KMS-11 (cell line): ENCODE data around the gene REPS2.

Source experiments
- H2AFZ ChIP-seq: fragments of 200-600 bp; sonication (generic); 2 replicates; pipeline ENCODE4 v1.6.1; 2016; ENCODE audit warnings: antibody characterized with exemption, mixed run types, low read depth
- H3K27ac ChIP-seq: fragments of 200-600 bp; sonication (generic); 2 replicates; pipeline ENCODE4 v1.6.1; 2016; ENCODE audit warnings: mild to moderate bottlenecking, mixed run types
- H3K27me3 ChIP-seq: fragments of 200-600 bp; sonication (generic); 2 replicates; pipeline ENCODE4 v1.6.1; 2017; ENCODE audit warnings: mild to moderate bottlenecking, low read depth, mixed run types, moderate library complexity; ENCODE audit not compliant: insufficient read depth
- H3K36me3 ChIP-seq: fragments of 200-600 bp; sonication (generic); 2 replicates; pipeline ENCODE4 v1.6.1; 2017; ENCODE audit warnings: mild to moderate bottlenecking, mixed run types; ENCODE audit not compliant: insufficient read depth
- H3K4me1 ChIP-seq: fragments of 200-600 bp; sonication (generic); 2 replicates; pipeline ENCODE4 v1.6.1; 2016; ENCODE audit warnings: mild to moderate bottlenecking, low read depth, mixed run types; ENCODE audit not compliant: poor library complexity, severe bottlenecking
- H3K4me2 ChIP-seq: fragments of 200-600 bp; sonication (generic); 2 replicates; pipeline ENCODE4 v1.7.0; 2016; ENCODE audit warnings: mild to moderate bottlenecking, mixed run types
- H3K4me3 ChIP-seq: fragments of 200-600 bp; sonication (generic); IDR thresholded peaks from 2 replicates; pipeline ENCODE4 v1.6.1; 2017; ENCODE audit warnings: low read depth, low read length, mixed read lengths; ENCODE audit not compliant: insufficient read depth
- H3K79me2 ChIP-seq: fragments of 200-600 bp; sonication (generic); 2 replicates; pipeline ENCODE4 v1.6.1; 2016; ENCODE audit warnings: low read depth, mixed run types; ENCODE audit not compliant: insufficient read depth
- H3K9ac ChIP-seq: fragments of 200-600 bp; sonication (generic); 2 replicates; pipeline ENCODE4 v1.6.1; 2016; ENCODE audit warnings: mild to moderate bottlenecking, mixed run types
- H4K20me1 ChIP-seq: fragments of 200-600 bp; sonication (generic); 2 replicates; pipeline ENCODE4 v1.6.1; 2016; ENCODE audit warnings: mild to moderate bottlenecking, mixed run types; ENCODE audit not compliant: insufficient read depth
- TF ChIP-seq, protein P1 (sequence below): fragments of 200-600 bp; sonication (generic); conservative IDR thresholded peaks from 2 replicates; pipeline ENCODE4 v1.6.1; 2017; ENCODE audit warnings: low read depth, mild to moderate bottlenecking, antibody characterized with exemption, low read length, moderate library complexity, mixed read lengths

The REPS2 gene

DNA sequence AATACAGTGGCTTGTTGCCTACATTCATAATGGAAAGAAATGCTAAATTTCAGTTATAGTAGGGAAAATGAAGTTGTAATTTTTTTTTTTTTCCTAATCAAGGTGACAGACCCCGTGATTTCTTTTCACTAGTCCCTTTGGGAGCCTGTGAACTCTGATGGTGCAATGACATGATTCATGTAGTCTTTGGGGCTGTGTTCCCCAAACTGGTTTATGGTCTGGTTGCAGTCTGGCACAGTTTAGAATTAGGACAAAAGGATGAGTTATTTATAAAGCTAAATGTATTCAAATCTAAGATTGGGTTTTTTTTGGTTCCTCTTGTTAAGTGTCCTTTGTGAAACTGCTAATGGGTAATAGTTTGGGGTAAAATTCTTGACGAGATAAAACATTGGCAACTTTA is 66.0 kb downstream of the REPS2 start:
- Histone ChIP-seq H3K27me3 (no peaks in the 10 kb centered on the region), H3K79me2 (no peaks in the 10 kb centered on the region), H2AFZ (no peak overlapping the region), H4K20me1 (no peaks in the 10 kb centered on the region), H3K4me1 (peaks cover 74% of the 10 kb centered on the region), H3K9ac (no peak overlapping the region), H3K4me3 (no peak overlapping the region), H3K36me3 (no peaks in the 10 kb centered on the region), H3K4me2 (0 out of 2 replicates have a peak overlapping the region, but pooled peaks have one; percentile 9), H3K27ac (no peak overlapping the region)
- TF ChIP-seq, protein P1, sequence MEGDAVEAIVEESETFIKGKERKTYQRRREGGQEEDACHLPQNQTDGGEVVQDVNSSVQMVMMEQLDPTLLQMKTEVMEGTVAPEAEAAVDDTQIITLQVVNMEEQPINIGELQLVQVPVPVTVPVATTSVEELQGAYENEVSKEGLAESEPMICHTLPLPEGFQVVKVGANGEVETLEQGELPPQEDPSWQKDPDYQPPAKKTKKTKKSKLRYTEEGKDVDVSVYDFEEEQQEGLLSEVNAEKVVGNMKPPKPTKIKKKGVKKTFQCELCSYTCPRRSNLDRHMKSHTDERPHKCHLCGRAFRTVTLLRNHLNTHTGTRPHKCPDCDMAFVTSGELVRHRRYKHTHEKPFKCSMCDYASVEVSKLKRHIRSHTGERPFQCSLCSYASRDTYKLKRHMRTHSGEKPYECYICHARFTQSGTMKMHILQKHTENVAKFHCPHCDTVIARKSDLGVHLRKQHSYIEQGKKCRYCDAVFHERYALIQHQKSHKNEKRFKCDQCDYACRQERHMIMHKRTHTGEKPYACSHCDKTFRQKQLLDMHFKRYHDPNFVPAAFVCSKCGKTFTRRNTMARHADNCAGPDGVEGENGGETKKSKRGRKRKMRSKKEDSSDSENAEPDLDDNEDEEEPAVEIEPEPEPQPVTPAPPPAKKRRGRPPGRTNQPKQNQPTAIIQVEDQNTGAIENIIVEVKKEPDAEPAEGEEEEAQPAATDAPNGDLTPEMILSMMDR, result no peak

DNA sequence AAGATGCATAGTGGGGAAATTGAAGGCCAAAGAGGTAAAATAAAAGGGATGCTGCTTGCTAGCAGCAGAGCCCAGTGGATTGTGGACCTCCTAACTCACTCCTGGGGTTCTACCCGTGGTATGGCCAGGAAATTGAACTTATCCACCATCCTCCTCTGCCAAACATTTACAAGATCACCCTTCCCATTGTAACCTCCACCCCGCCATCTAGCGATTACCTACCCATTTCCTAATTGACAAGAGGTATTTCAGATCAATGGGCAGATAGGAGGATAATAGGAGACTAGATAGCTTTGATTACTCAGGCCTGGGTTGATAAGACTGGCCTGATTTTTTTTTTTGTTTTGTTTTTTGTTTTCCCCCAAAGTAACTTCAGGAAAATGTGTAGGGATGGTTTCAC is 67.8 kb downstream of the REPS2 start:
- no peak overlapping the region for H3K27ac ChIP-seq
- H3K36me3 ChIP-seq, result no peaks in the 10 kb centered on the region
- peaks cover 74% of the 10 kb centered on the region for H3K4me1 ChIP-seq
- H2AFZ ChIP-seq, result no peak overlapping the region
- no peak overlapping the region for H3K4me3 ChIP-seq
- no peaks in the 10 kb centered on the region for H4K20me1 ChIP-seq
- H3K27me3 ChIP-seq, result no peaks in the 10 kb centered on the region
- H3K79me2 ChIP-seq, result no peaks in the 10 kb centered on the region
- TF ChIP-seq, protein P1, result no peak
- H3K9ac ChIP-seq, result no peak overlapping the region
- no peak overlapping the region for H3K4me2 ChIP-seq

DNA sequence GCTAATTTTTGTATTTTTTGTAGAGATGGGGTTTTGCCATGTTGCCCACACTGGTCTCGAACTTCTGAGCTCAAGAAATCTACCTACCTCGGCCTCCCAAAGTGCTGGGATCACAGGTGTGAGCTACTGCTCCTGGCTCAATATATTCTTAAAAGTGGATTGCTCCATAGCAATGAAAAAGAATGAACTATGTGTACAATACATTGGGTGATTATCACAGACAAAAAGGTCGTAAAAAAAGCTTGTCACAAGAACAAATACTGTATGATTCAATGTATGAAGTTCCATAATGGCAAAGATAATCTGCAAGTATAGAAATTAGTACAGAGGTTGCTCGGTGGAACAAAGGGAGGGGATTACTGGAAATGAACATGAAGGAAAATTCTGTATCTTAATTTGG is 70.7 kb downstream of the REPS2 start:
- Histone ChIP-seq H3K4me1 (peaks cover 73% of the 10 kb centered on the region), H3K36me3 (no peaks in the 10 kb centered on the region), H3K4me3 (no peak overlapping the region), H3K9ac (no peak overlapping the region), H3K79me2 (0 out of 2 replicates have a peak, but pooled peaks cover 4% of the 10 kb centered on the region), H2AFZ (no peak overlapping the region), H3K27me3 (no peaks in the 10 kb centered on the region), H3K27ac (no peak overlapping the region; the same call in 1 of the 2 replicates), H3K4me2 (no peak overlapping the region), H4K20me1 (no peaks in the 10 kb centered on the region)
- TF ChIP-seq, protein P1, result no peak

DNA sequence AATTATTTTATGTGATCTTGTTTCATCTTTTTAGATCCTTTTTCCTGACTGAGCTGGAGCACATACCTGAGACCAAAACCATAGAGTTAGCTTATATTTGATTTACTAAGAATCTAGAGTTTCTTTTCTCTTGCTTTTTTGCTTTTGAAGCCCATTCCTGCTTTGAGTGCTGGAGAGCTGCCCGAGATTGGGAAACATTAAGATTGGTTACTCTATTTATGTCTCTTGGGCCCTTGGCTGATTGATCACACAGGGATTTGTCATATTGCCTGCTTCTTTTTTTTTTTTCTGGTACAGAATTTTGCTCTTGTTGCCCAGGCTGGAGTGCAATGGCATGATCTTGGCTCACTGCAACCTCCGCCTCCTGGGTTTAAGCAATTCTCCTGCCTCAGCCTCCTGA is 73.9 kb downstream of the REPS2 start:
- Histone ChIP-seq H3K4me3 (no peak overlapping the region), H4K20me1 (no peaks in the 10 kb centered on the region), H2AFZ (no peak overlapping the region), H3K79me2 (0 out of 2 replicates have a peak, but pooled peaks cover 4% of the 10 kb centered on the region), H3K9ac (no peak overlapping the region), H3K4me2 (no peak overlapping the region), H3K36me3 (no peaks in the 10 kb centered on the region), H3K27me3 (no peaks in the 10 kb centered on the region), H3K27ac (no peak overlapping the region), H3K4me1 (peaks cover 73% of the 10 kb centered on the region)
- TF ChIP-seq, protein P1, result no peak
